ENCODE measurements around the gene GHITM.

- TF ChIP-seq POLR2A (IDR thresholded peaks at IDR 0.05) (no peak), POLR2AphosphoS5 (IDR thresholded peaks at IDR 0.05) (no peak)
These were observed 37.6 kb downstream of the GHITM start for GRCh38 chr10:84176836-84177474.

All from prostate gland (tissue), 1 donor.